K562 (cell line): Measurements from ENCODE around the gene ARHGEF25. TPM values are rescaled to one million over a fixed set of nuclear protein-coding genes. Genes with fewer than 3 reads are reported as not detected.

Experiments
- ATAC-seq: fragments of 200-7000 bp; cut with Tn5 transposase; 3 replicates; pipeline ENCODE4 v1.9.1; 2020; ENCODE audit warnings: moderate library complexity
- BruUV-seq: library from RNA; stranded (reverse); fragments of 400-500 nt; replicated peaks from 2 replicates; lab custom pipeline; 2021; lab: Mats Ljungman, UMichigan
- CTCF ChIA-PET: fragments of 300-600 bp; formaldehyde crosslinking; extraction: SDS; loops from one replicate; lab custom pipeline; 2021; ENCODE audit warnings: low intra/inter-chr PET ratio; lab: Yijun Ruan, JAX
- POLR2A ChIA-PET: fragments of 300-600, 350-650 bp; sonication (Branson Sonifier 250); formaldehyde crosslinking; extraction: SDS; loops from one replicate; lab custom pipeline; 2021; ENCODE audit warnings: antibody characterized with exemption, inconsistent platforms; lab: Yijun Ruan, JAX
- DNase-seq, 4 experiments: peaks; one replicate each; pipeline versions ENCODE4 v3.0.0 to v3.0.0-alpha.2; 2011 to 2018; ENCODE audit warnings: low spot score in 3 of 4, mixed read lengths in 3 of 4; ENCODE audit errors: extremely low read depth in 1 of 4
- FAIRE-seq: peaks from 2 replicates; lab custom pipeline; 2011; peaks lifted over from hg19 to GRCh38; lab: Jason Lieb, UNC
- H2AFZ ChIP-seq: 2 replicates; pipeline ENCODE4 v1.6.0; 2011; ENCODE audit warnings: low read depth, low read length, control low read depth, inconsistent platforms
- H3K27ac ChIP-seq: fragments of 200-600 bp; 3 replicates; pipeline ENCODE4 v1.8.0; 2011; ENCODE audit warnings: low read depth, mild to moderate bottlenecking, control low read depth, inconsistent platforms, low read length, moderate library complexity, mixed read lengths; ENCODE audit errors: extremely low read depth
- H3K27me3 ChIP-seq, 2 experiments: fragments of 300-600 bp in 1 of 2; 2 replicates in 1 of 2; 3 replicates in 1 of 2; pipeline versions ENCODE4 v1.6.0 to v1.8.0; 2011; ENCODE audit warnings: inconsistent platforms in 2 of 2, low read length in 2 of 2, mild to moderate bottlenecking in 1 of 2, mixed read lengths in 1 of 2, moderate library complexity in 1 of 2; ENCODE audit not compliant: control insufficient read depth in 2 of 2, insufficient read depth in 2 of 2
- H3K36me3 ChIP-seq: fragments of 300-600 bp; 3 replicates; pipeline ENCODE4 v1.8.0; 2011; ENCODE audit warnings: mild to moderate bottlenecking, low read length, inconsistent platforms; ENCODE audit not compliant: control insufficient read depth, insufficient read depth
- H3K4me1 ChIP-seq, 2 experiments: fragments of 200-600 bp in 1 of 2; replicated peaks in 1 of 2; 2 replicates in 1 of 2; 3 replicates in 1 of 2; pipeline versions ENCODE4 v1.5.1 to v1.8.0; 2011; ENCODE audit warnings: inconsistent platforms in 2 of 2, low read length in 2 of 2, mild to moderate bottlenecking in 1 of 2, mixed read lengths in 1 of 2, moderate library complexity in 1 of 2; ENCODE audit not compliant: control insufficient read depth in 2 of 2, insufficient read depth in 2 of 2
- H3K4me2 ChIP-seq: 2 replicates; pipeline ENCODE4 v1.6.1; 2011; ENCODE audit warnings: low read length, control low read depth, inconsistent platforms, mixed read lengths; ENCODE audit not compliant: insufficient read depth
- H3K4me3 ChIP-seq: fragments of 200-600 bp; sonication (generic), shearing (Covaris generic); 2 replicates; pipeline ENCODE4 v1.5.1; 2016; ENCODE audit warnings: control low read depth, inconsistent platforms
- H3K79me2 ChIP-seq: fragments of 200-600 bp; 3 replicates; pipeline ENCODE4 v1.8.0; 2011; ENCODE audit warnings: low read length, inconsistent platforms; ENCODE audit not compliant: control insufficient read depth, insufficient read depth
- H3K9ac ChIP-seq, 2 experiments: 2 replicates each; pipeline versions ENCODE4 v1.6.0 to v1.6.1; 2011; ENCODE audit warnings: low read depth in 2 of 2, low read length in 2 of 2, control low read depth in 1 of 2, inconsistent platforms in 1 of 2, mild to moderate bottlenecking in 1 of 2, mixed read lengths in 1 of 2; ENCODE audit not compliant: insufficient read depth in 1 of 2
- H3K9me1 ChIP-seq: one replicate; pipeline ENCODE4 v1.6.0; 2011; ENCODE audit warnings: inconsistent platforms, mild to moderate bottlenecking, low read length, moderate library complexity; ENCODE audit not compliant: control insufficient read depth, insufficient read depth
- H3K9me3 ChIP-seq: replicated peaks from 2 replicates; pipeline ENCODE4 v1.5.1; 2011; ENCODE audit warnings: low read depth, low read length, inconsistent platforms; ENCODE audit not compliant: control insufficient read depth, insufficient read depth
- H4K20me1 ChIP-seq: replicated peaks from 2 replicates; pipeline ENCODE4 v1.6.1; 2011; ENCODE audit warnings: low read length, inconsistent platforms, mixed read lengths; ENCODE audit not compliant: control insufficient read depth, insufficient read depth
- CBFA2T2 ChIP-seq: fragments of 450-650 bp; conservative IDR thresholded peaks from 2 replicates; pipeline ENCODE4 v1.6.1; 2017; ENCODE audit warnings: mild to moderate bottlenecking
- CBX3 ChIP-seq, 2 experiments: IDR thresholded peaks; 1 replicate in 1 of 2; 2 replicates in 1 of 2; pipeline ENCODE4 v1.6.1; 2012; ENCODE audit warnings: inconsistent platforms in 2 of 2, low read length in 2 of 2, borderline replicate concordance in 1 of 2, control low read depth in 1 of 2
- HDAC6 ChIP-seq: IDR thresholded peaks from 2 replicates; pipeline ENCODE4 v1.6.1; 2012; ENCODE audit warnings: low read depth, mild to moderate bottlenecking, control low read depth, inconsistent platforms, low read length, moderate library complexity
- MAFF ChIP-seq: IDR thresholded peaks from 2 replicates; pipeline ENCODE4 v1.6.1; 2012; ENCODE audit warnings: low read length, improper control_type of control experiment
- ZC3H8 ChIP-seq: fragments of 450-650 bp; IDR thresholded peaks from 2 replicates; pipeline ENCODE4 v1.6.1; 2017
- ZNF274 ChIP-seq: IDR thresholded peaks from 2 replicates; pipeline ENCODE4 v1.6.1; 2011; ENCODE audit warnings: low read depth, mild to moderate bottlenecking, low read length, moderate library complexity, borderline replicate concordance
- WGBS: fragments of 100-300 bp; shearing (Covaris generic); methylation state at CpG from one replicate; pipeline ENCODE4 v1.1.6; 2016; ENCODE audit warnings: low coverage, mixed read lengths; ENCODE audit not compliant: insufficient coverage; ENCODE audit errors: missing lambda C conversion rate; 5-methylcytosine and 5-hydroxymethylcytosine counted together
- in situ Hi-C: fragments of 300-500 bp; cut with MboI; formaldehyde crosslinking; loops from 4 replicates; pipeline ENCODE4 v1.15.0; 2018; ENCODE audit warnings: inconsistent platforms, mixed read lengths
- intact Hi-C: fragments of 100-400 bp; cut with micrococcal nuclease; formaldehyde crosslinking; loops from 2 replicates; pipeline ENCODE4 v1.14.2; 2022
- polyA plus RNA-seq, 8 experiments: library from polyadenylated mRNA; depleted of rRNA in 4 of 8; stranded (reverse) in 5 of 8; unstranded in 3 of 8; fragments of >200 nt; fragmentation: Nextera tagmentation in 2 of 8; fragmentation: Illumina TruSeq in 1 of 8; extraction: Ambion mirVana in 2 of 8; extraction: Trizol in 1 of 8; gene quantifications; 2 replicates each; pipeline versions ENCODE4 v1.2.1 to v1.2.3, GENCODE V29; 2011 to 2014; ENCODE audit warnings: inconsistent platforms in 1 of 8, missing spikeins in 1 of 8
- total RNA-seq, 7 experiments: library from RNA; depleted of rRNA in 6 of 7; stranded (reverse); fragments of >200 nt in 6 of 7; fragmentation: Illumina TruSeq in 2 of 7; extraction: Trizol in 2 of 7; gene quantifications; 2 replicates each; pipeline versions ENCODE4 v1.2.1 to v1.2.3, GENCODE V29; 2011 to 2021; ENCODE audit warnings: low replicate concordance in 1 of 7
- TF ChIP-seq, protein P1 (sequence below): sonication (generic); formaldehyde crosslinking; IDR thresholded peaks from 2 replicates; pipeline ENCODE4 v1.8.0; 2022; ENCODE audit warnings: mild to moderate bottlenecking, low read depth, missing genetic modification reagents
- TF ChIP-seq, protein P2 (sequence below): fragments of 450-650 bp; IDR thresholded peaks from 2 replicates; pipeline ENCODE4 v1.6.1; 2016; ENCODE audit warnings: missing biosample characterization, missing genetic modification characterization

Gene ARHGEF25
- total and polyA plus RNA-seq, 9 of the 15 experiments (the other 6 are each of a cell fraction or from before 2014, with no cell fraction given) = 0.13 to 17.3 (median 11.6) TPM

DNA sequence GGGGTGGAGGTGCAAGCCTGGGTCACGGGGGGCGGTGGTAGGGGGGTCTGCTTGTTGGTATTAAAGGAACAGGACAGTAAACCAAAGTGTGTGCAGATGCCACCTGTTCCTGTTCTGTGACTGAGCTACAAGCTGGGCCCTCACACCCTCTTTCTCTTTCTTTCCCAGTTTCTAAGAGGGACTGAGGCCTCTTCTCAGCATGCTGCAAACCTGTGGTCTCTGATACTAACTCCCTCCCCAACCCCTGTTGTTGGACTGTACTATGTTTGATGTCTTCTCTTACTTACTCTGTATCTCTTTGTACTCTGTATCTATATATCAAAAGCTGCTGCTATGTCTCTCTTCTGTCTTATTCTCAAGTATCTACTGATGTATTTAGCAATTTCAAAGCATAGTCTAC lies 27.2 kb upstream of the ARHGEF25 start:
- no peaks in the 10 kb centered on the region for H3K9me1 ChIP-seq
- ATAC-seq (no peak), FAIRE-seq (no peak), DNase-seq (no peak)
- H3K79me2 ChIP-seq = no peaks in the 10 kb centered on the region
- H3K27me3 ChIP-seq = no peaks in the 10 kb centered on the region
- peaks cover 3% of the 10 kb centered on the region; the same call in 1 of the 2 replicates for H4K20me1 ChIP-seq
- no peak overlapping the region for H2AFZ ChIP-seq
- intact Hi-C loops (no loop called here), in situ Hi-C loops (no loop called here)
- no peak for TF ChIP-seq HDAC6
- no peak for TF ChIP-seq ZNF274
- no peak for TF ChIP-seq MAFF
- TF ChIP-seq, protein P1, sequence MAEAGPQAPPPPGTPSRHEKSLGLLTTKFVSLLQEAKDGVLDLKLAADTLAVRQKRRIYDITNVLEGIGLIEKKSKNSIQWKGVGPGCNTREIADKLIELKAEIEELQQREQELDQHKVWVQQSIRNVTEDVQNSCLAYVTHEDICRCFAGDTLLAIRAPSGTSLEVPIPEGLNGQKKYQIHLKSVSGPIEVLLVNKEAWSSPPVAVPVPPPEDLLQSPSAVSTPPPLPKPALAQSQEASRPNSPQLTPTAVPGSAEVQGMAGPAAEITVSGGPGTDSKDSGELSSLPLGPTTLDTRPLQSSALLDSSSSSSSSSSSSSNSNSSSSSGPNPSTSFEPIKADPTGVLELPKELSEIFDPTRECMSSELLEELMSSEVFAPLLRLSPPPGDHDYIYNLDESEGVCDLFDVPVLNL = no peak
- TF ChIP-seq CBFA2T2 = no peak
- no peak for TF ChIP-seq ZC3H8
- TF ChIP-seq CBX3 (IDR thresholded peaks at IDR 0.05; ENCODE audit: borderline replicate concordance in 1 of 2, low read length in 2 of 2) = no peak
- TF ChIP-seq, protein P2, sequence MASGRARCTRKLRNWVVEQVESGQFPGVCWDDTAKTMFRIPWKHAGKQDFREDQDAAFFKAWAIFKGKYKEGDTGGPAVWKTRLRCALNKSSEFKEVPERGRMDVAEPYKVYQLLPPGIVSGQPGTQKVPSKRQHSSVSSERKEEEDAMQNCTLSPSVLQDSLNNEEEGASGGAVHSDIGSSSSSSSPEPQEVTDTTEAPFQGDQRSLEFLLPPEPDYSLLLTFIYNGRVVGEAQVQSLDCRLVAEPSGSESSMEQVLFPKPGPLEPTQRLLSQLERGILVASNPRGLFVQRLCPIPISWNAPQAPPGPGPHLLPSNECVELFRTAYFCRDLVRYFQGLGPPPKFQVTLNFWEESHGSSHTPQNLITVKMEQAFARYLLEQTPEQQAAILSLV (tag) = no peak
- no peak overlapping the region for H3K27ac ChIP-seq
- H3K36me3 ChIP-seq = peaks cover 61% of the 10 kb centered on the region; the same call in 2 of the 3 replicates
- H3K4me1 ChIP-seq = peaks cover under 1 to 3% of the 10 kb centered on the region in 2 experiments; a peak in 3 of 5 replicates
- ChIA-PET CTCF (interaction anchor here (1.0 to 4.6 kb wide), 8 partner anchors 37 to 322 kb away, joined by 3 to 36 read pairs (median 9); partner anchors contain the start of gene B4GALNT1), POLR2A (interaction anchor here (1.2 to 1.4 kb wide), 4 partner anchors 9 to 69 kb away, joined by 3 to 9 read pairs (median 5); no protein-coding TSS in a partner anchor)
- H3K4me3 ChIP-seq = no peak overlapping the region
- no peak overlapping the region for H3K9ac ChIP-seq
- no peaks in the 10 kb centered on the region for H3K9me3 ChIP-seq
- 100% methylated on average over 2 of the region's 2 CpGs for WGBS
- H3K4me2 ChIP-seq = no peak overlapping the region
- BruUV-seq = no TSS peak
